ENCODE results near the gene NDC1. TPM values are rescaled to one million over a fixed set of nuclear protein-coding genes. Genes with fewer than 3 reads are reported as not detected.

Gene NDC1
- polyA plus RNA-seq, 6 donors from 2014 or later = 4.9 to 9.5 (median 7.0) TPM

DNA sequence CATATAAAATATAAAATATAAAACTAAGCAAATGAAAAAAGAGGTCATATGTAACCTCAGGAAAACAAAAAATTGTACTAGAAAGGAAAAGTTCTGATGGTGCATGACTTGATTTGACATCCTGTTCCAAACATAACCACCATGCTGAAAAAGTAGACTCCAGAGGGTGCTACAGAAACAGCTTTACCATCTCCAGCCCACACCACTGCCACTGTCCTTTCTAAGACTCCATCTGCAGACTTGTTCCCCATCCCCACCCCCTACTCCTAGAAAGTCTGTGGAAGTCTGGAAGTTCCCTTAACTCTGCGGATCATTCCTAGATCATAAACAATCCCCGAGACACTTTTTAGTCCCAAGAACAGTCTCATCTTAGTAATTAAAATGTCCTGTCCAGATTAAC lies 119.7 kb downstream of the NDC1 start:
- no peaks in the 10 kb centered on the region for H3K9me3 Mint-ChIP-seq
- ATAC-seq (ENCODE audit: low read depth in 2 of 2) = no peak
- H3K36me3 Mint-ChIP-seq = no peaks in the 10 kb centered on the region
- DNase-seq = no peak
- H3K27me3 Mint-ChIP-seq = peaks cover 3 to 15% (median 10%) of the 10 kb centered on the region in 3 donors
- H3K4me3 Mint-ChIP-seq = no peak overlapping the region
- no peak overlapping the region for H3K27ac Mint-ChIP-seq
- peaks cover 0 to 6% (median 0%) of the 10 kb centered on the region in 3 donors for H3K4me1 Mint-ChIP-seq

- H3K27me3 Mint-ChIP-seq = peaks cover 8 to 26% (median 15%) of the 10 kb centered on the region in 3 donors
- no peaks in the 10 kb centered on the region for H3K36me3 Mint-ChIP-seq
- no peak overlapping the region for H3K27ac Mint-ChIP-seq
- DNase-seq = no peak
- H3K4me3 Mint-ChIP-seq = no peak overlapping the region
- peaks cover 0 to 6% (median 0%) of the 10 kb centered on the region in 3 donors for H3K4me1 Mint-ChIP-seq
- ATAC-seq (ENCODE audit: low read depth in 2 of 2) = no peak
- H3K9me3 Mint-ChIP-seq = no peaks in the 10 kb centered on the region
These were observed 120.9 kb downstream of the NDC1 start for GRCh38 chr1:53717025-53717804.

GRCh38 chr1:53716150-53716549 lies 121.9 kb downstream of the NDC1 start:
- Mint-ChIP-seq H3K9me3 (no peaks in the 10 kb centered on the region), H3K4me1 (peaks cover 0 to 6% (median 0%) of the 10 kb centered on the region in 3 donors), H3K36me3 (no peaks in the 10 kb centered on the region), H3K27ac (no peak overlapping the region), H3K4me3 (no peak overlapping the region), H3K27me3 (peaks cover 8 to 26% (median 15%) of the 10 kb centered on the region in 3 donors)
- no peak for ATAC-seq (ENCODE audit: low read depth in 2 of 2)
- no peak for DNase-seq

DNA sequence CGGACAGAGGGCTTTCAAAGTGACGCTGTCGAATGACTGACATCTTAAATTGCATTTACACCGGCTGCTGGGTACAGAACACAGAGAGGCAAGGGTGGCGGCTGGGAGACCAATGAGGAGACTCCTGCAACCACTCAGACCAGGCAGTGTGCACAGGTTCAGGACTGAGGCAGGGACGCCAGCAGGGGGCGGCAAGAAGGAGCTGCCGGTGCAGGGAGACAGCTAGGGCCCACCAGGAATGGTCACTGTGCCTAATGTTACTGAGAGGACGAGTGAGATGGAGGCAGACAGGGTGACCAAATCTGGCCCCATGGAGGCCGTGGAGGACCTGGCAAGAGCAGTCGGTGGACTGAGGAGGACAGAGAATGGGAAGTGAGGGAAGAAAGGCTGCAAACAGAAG lies 122.6 kb downstream of the NDC1 start:
- ATAC-seq (ENCODE audit: low read depth in 2 of 2) = no peak
- Mint-ChIP-seq H3K36me3 (no peaks in the 10 kb centered on the region), H3K4me3 (no peak overlapping the region), H3K4me1 (peaks cover 0 to 6% (median 0%) of the 10 kb centered on the region in 3 donors), H3K27me3 (peaks cover 8 to 26% (median 15%) of the 10 kb centered on the region in 3 donors), H3K27ac (no peak overlapping the region), H3K9me3 (no peaks in the 10 kb centered on the region)
- DNase-seq = no peak

Other genes with a start within 250 kb of the NDC1 start
- not detected for gene GLIS1, start 99.1 kb downstream of the NDC1 start, polyA plus RNA-seq (ENCODE audit: low read depth in 6 of 6)
- 10 to 100 TPM; 20.7 to 41.1 (median 24.3) TPM for gene YIPF1, start 51.5 kb upstream of the NDC1 start, polyA plus RNA-seq (ENCODE audit: low read depth in 6 of 6)
- gene DIO1, start 55.9 kb upstream of the NDC1 start, polyA plus RNA-seq (ENCODE audit: low read depth in 6 of 6) = not detected
- gene IFT25, start 107.4 kb upstream of the NDC1 start, polyA plus RNA-seq (ENCODE audit: low read depth in 6 of 6) = 10 to 100 TPM; 41.5 to 66.8 (median 51.5) TPM
- gene LRRC42, start 108.1 kb upstream of the NDC1 start, polyA plus RNA-seq (ENCODE audit: low read depth in 6 of 6) = 10 to 100 TPM in 1 of 6 donors, 1 to 10 TPM in 5; 5.4 to 11.1 (median 7.8) TPM
- not detected for gene LDLRAD1, start 179.9 kb upstream of the NDC1 start, polyA plus RNA-seq (ENCODE audit: low read depth in 6 of 6)
- 100 to 1,000 TPM; 394 to 861 (median 528) TPM for gene TMEM59, start 214.9 kb upstream of the NDC1 start, polyA plus RNA-seq (ENCODE audit: low read depth in 6 of 6)
- gene TCEANC2, start 215.3 kb upstream of the NDC1 start, polyA plus RNA-seq (ENCODE audit: low read depth in 6 of 6) = 1 to 10 TPM; 5.4 to 9.7 (median 6.7) TPM